Thoracic aorta (tissue), 2 donors: ENCODE results near the gene RHEB. TPM values are rescaled to one million over a fixed set of nuclear protein-coding genes. Genes with fewer than 3 reads are reported as not detected.

Experiments used
- ATAC-seq: fragments of 150-250 bp; one replicate; pipeline ENCODE4 v1.8.0; 2017; ENCODE audit warnings: low read depth; ENCODE audit not compliant: insufficient number of reproducible peaks, low FRiP score
- DNase-seq: peaks from one replicate; pipeline ENCODE4 v3.0.0-alpha.2; 2020; ENCODE audit warnings: low spot score
- H3K27ac ChIP-seq, 2 donors: fragments of 200-600 bp; sonication (generic); 1 replicate in 1 of 2; 2 replicates in 1 of 2; pipeline ENCODE4 v1.5.1; 2016; ENCODE audit warnings: mild to moderate bottlenecking in 2 of 2, moderate library complexity in 2 of 2
- H3K27me3 ChIP-seq: fragments of 200-600 bp; sonication (generic); replicated peaks from 2 replicates; pipeline ENCODE4 v1.6.0; 2016; ENCODE audit warnings: mild to moderate bottlenecking; ENCODE audit not compliant: insufficient read depth
- H3K36me3 ChIP-seq: fragments of 200-600 bp; sonication (generic); one replicate; pipeline ENCODE4 v1.5.1; 2016
- H3K4me1 ChIP-seq, 2 donors: fragments of 200-600 bp; sonication (generic); 1 replicate in 1 of 2; 2 replicates in 1 of 2; pipeline versions ENCODE4 v1.5.1 to v1.6.0; 2016; ENCODE audit warnings: low read depth in 2 of 2, mild to moderate bottlenecking in 1 of 2; ENCODE audit not compliant: control insufficient read depth in 1 of 2
- H3K4me3 ChIP-seq: fragments of 200-600 bp; sonication (generic); 2 replicates; pipeline ENCODE4 v1.5.1; 2016; ENCODE audit warnings: mild to moderate bottlenecking
- H3K9me3 ChIP-seq: fragments of 200-600 bp; sonication (generic); 2 replicates; pipeline ENCODE4 v1.5.1; 2016
- CTCF ChIP-seq: fragments of 200-600 bp; sonication (generic); IDR thresholded peaks from one replicate; pipeline ENCODE4 v1.5.1; 2019; ENCODE audit warnings: antibody characterized with exemption
- total RNA-seq, 2 donors: library from RNA; depleted of rRNA; stranded (reverse); fragments of >200 nt; gene quantifications; one replicate each; pipeline versions ENCODE4 v1.1.0 to v1.2.3, GENCODE V29; 2016

RHEB gene
- total RNA-seq, 2 donors from 2014 or later, result 88.9 to 102 TPM

- Histone ChIP-seq H3K27ac (no peak overlapping the region), H3K4me1 (peaks cover 41 to 83% of the 10 kb centered on the region in 2 donors)
These were observed 11.9 kb downstream of the RHEB start for GRCh38 chr7:151507806-151508205.

GRCh38 chr7:151506901-151507382, 12.8 kb downstream of the RHEB start:
- no peak for DNase-seq
- Histone ChIP-seq H3K27me3 (no peaks in the 10 kb centered on the region), H3K36me3 (no peaks in the 10 kb centered on the region), H3K27ac (no peak overlapping the region), H3K9me3 (no peaks in the 10 kb centered on the region), H3K4me3 (no peak overlapping the region), H3K4me1 (peaks cover 35 to 82% of the 10 kb centered on the region in 2 donors)
- no peak for TF ChIP-seq CTCF
- ATAC-seq, result no peak

More at GRCh38 chr7:151507806-151508205, 11.9 kb downstream of the RHEB start:
- H3K36me3 ChIP-seq, result no peaks in the 10 kb centered on the region
- no peak for TF ChIP-seq CTCF
- no peak for DNase-seq
- ATAC-seq, result no peak
- H3K9me3 ChIP-seq, result no peaks in the 10 kb centered on the region
- no peaks in the 10 kb centered on the region for H3K27me3 ChIP-seq
- no peak overlapping the region for H3K4me3 ChIP-seq

- H3K27ac ChIP-seq, result no peak overlapping the region
- peaks cover 30 to 77% of the 10 kb centered on the region in 2 donors for H3K4me1 ChIP-seq
These were observed 13.7 kb downstream of the RHEB start for GRCh38 chr7:151505836-151506468.

GRCh38 chr7:151505433-151505832, 14.3 kb downstream of the RHEB start:
- DNase-seq (no peak), ATAC-seq (no peak)
- no peak for TF ChIP-seq CTCF
- H3K4me3 ChIP-seq, result no peak overlapping the region
- H3K27ac ChIP-seq, result no peak overlapping the region
- no peaks in the 10 kb centered on the region for H3K36me3 ChIP-seq
- H3K4me1 ChIP-seq, result peaks cover 30 to 73% of the 10 kb centered on the region in 2 donors
- no peaks in the 10 kb centered on the region for H3K27me3 ChIP-seq
- no peaks in the 10 kb centered on the region for H3K9me3 ChIP-seq

More at GRCh38 chr7:151505836-151506468, 13.7 kb downstream of the RHEB start:
- no peak for DNase-seq
- no peak overlapping the region for H3K4me3 ChIP-seq
- no peaks in the 10 kb centered on the region for H3K9me3 ChIP-seq
- H3K27me3 ChIP-seq, result no peaks in the 10 kb centered on the region
- H3K36me3 ChIP-seq, result no peaks in the 10 kb centered on the region
- ATAC-seq, result no peak
- no peak for TF ChIP-seq CTCF

- ATAC-seq (no peak), DNase-seq (no peak)
- Histone ChIP-seq H3K27me3 (no peaks in the 10 kb centered on the region), H3K27ac (no peak overlapping the region), H3K4me3 (no peak overlapping the region), H3K36me3 (no peaks in the 10 kb centered on the region), H3K4me1 (peaks cover 26 to 67% of the 10 kb centered on the region in 2 donors), H3K9me3 (no peaks in the 10 kb centered on the region)
- TF ChIP-seq CTCF, result no peak
These were observed 14.9 kb downstream of the RHEB start for GRCh38 chr7:151504715-151505326.
